ENCODE measurements around the gene DEPP1.
A peak's percentile ranks its signal among the peaks of the same experiment; 100 is the strongest.

DNA sequence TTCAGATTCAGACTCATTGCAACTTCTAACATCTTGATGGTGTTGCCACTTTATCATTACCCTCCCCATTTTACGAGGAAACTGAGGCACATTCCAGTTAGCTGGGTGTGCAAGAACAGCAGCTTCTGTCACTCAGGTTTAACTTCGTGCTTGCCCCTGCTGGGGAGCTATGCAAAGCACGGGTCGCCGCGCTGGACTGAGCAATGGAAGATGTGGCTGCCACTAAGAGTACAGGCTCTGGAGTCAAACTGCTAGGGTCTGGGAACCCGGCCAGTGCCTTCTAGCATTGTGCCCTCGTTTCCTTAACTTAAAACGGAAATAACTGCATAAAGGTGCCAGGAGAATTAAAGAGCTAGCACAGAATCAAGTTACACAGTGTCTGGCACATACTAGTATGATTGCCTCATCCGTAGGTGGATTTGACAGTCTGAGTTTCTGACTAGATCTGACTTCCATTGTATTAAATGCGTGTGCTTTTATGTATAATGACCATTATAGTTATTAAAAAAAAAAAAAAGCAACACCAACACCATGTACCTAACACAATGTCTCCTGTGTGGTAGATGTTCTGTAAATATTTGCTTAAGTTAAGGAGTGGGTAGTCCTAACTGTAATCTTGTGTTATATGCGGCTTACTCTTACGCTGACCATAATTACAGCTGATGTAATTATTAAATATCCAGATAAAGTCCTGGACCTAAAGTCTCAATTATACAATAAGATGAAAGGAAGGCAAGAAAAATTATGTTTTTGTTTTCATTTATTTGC, 23.0 kb upstream of the DEPP1 start:
- TF ChIP-seq, protein P1, sequence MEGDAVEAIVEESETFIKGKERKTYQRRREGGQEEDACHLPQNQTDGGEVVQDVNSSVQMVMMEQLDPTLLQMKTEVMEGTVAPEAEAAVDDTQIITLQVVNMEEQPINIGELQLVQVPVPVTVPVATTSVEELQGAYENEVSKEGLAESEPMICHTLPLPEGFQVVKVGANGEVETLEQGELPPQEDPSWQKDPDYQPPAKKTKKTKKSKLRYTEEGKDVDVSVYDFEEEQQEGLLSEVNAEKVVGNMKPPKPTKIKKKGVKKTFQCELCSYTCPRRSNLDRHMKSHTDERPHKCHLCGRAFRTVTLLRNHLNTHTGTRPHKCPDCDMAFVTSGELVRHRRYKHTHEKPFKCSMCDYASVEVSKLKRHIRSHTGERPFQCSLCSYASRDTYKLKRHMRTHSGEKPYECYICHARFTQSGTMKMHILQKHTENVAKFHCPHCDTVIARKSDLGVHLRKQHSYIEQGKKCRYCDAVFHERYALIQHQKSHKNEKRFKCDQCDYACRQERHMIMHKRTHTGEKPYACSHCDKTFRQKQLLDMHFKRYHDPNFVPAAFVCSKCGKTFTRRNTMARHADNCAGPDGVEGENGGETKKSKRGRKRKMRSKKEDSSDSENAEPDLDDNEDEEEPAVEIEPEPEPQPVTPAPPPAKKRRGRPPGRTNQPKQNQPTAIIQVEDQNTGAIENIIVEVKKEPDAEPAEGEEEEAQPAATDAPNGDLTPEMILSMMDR (IDR thresholded peaks at IDR 0.05), result peak in 3 of 7 experiments; percentile 33 to 35 (median 33)
- TF ChIP-seq POLR2A (IDR thresholded peaks at IDR 0.05), result peak; percentile 59 to 88 (median 84)
